ENCODE data around the gene NRIP1. TPM values are rescaled to one million over a fixed set of nuclear protein-coding genes. Genes with fewer than 3 reads are reported as not detected.

Gene NRIP1
- total RNA-seq, 1 donor from 2014 or later = 58.5 TPM

GRCh38 chr21:14968029-14968428, 96.8 kb downstream of the NRIP1 start:
- Histone ChIP-seq H3K27me3 (ENCODE audit: control insufficient read depth in 3 of 3, insufficient read depth in 3 of 3, low read length in 3 of 3) (no peaks in the 10 kb centered on the region), H3K9ac (ENCODE audit: low read depth in 1 of 3, low read length in 3 of 3) (no peak overlapping the region), H3K9me3 (ENCODE audit: control insufficient read depth in 3 of 3, low read length in 3 of 3) (no peaks in the 10 kb centered on the region)

DNA sequence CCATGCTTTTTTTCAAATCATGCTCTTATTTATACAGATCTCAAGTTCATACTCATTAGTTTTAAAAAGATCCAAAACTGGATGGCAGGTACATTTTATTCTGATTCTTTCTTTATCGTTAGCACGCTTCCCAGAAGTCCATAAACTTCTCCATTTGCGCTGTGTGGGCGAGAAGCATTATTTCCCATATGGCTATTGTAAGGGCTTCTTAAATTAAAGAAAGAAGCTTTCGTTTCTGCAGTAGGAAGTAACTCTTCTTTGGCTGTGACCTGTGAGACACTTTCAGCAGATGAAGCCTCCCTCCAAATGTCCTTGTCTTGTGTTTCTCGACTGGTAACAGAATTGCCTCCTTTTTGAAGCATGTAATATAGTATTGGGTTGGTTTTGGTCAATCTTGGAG, 100.2 kb downstream of the NRIP1 start:
- H3K4me1 ChIP-seq (ENCODE audit: control insufficient read depth in 3 of 3, insufficient read depth in 3 of 3, low read length in 3 of 3) = no peaks in the 10 kb centered on the region
- no peaks in the 10 kb centered on the region for H3K9me3 ChIP-seq (ENCODE audit: control insufficient read depth in 3 of 3, low read length in 3 of 3)
- peaks cover 7 to 29% (median 21%) of the 10 kb centered on the region in 3 donors for H3K36me3 ChIP-seq (ENCODE audit: control insufficient read depth in 3 of 3, insufficient read depth in 3 of 3, low read length in 3 of 3)

More at GRCh38 chr21:14968029-14968428, 96.8 kb downstream of the NRIP1 start:
- no peak overlapping the region for H3K4me3 ChIP-seq (ENCODE audit: low read length in 3 of 3)
- H3K36me3 ChIP-seq (ENCODE audit: control insufficient read depth in 3 of 3, insufficient read depth in 3 of 3, low read length in 3 of 3) = peaks cover 7 to 29% (median 21%) of the 10 kb centered on the region in 3 donors
- no peaks in the 10 kb centered on the region for H3K4me1 ChIP-seq (ENCODE audit: control insufficient read depth in 3 of 3, insufficient read depth in 3 of 3, low read length in 3 of 3)
- H3K27ac ChIP-seq (ENCODE audit: low read depth, low read length) = no peak overlapping the region

GRCh38 chr21:14962217-14962616, 102.6 kb downstream of the NRIP1 start:
- Histone ChIP-seq H3K27me3 (ENCODE audit: control insufficient read depth in 3 of 3, insufficient read depth in 3 of 3, low read length in 3 of 3) (no peaks in the 10 kb centered on the region), H3K27ac (ENCODE audit: low read depth, low read length) (no peak overlapping the region)

More for the DNA sequence above, 100.2 kb downstream of the NRIP1 start:
- Histone ChIP-seq H3K9ac (ENCODE audit: low read depth in 1 of 3, low read length in 3 of 3) (no peak overlapping the region), H3K4me3 (ENCODE audit: low read length in 3 of 3) (no peak overlapping the region), H3K27ac (ENCODE audit: low read depth, low read length) (no peak overlapping the region), H3K27me3 (ENCODE audit: control insufficient read depth in 3 of 3, insufficient read depth in 3 of 3, low read length in 3 of 3) (no peaks in the 10 kb centered on the region)

GRCh38 chr21:14961502-14961901, 103.3 kb downstream of the NRIP1 start:
- Histone ChIP-seq H3K4me3 (ENCODE audit: low read length in 3 of 3) (no peak overlapping the region), H3K9ac (ENCODE audit: low read depth in 1 of 3, low read length in 3 of 3) (no peak overlapping the region), H3K4me1 (ENCODE audit: control insufficient read depth in 3 of 3, insufficient read depth in 3 of 3, low read length in 3 of 3) (no peaks in the 10 kb centered on the region), H3K27me3 (ENCODE audit: control insufficient read depth in 3 of 3, insufficient read depth in 3 of 3, low read length in 3 of 3) (no peaks in the 10 kb centered on the region), H3K27ac (ENCODE audit: low read depth, low read length) (no peak overlapping the region), H3K36me3 (ENCODE audit: control insufficient read depth in 3 of 3, insufficient read depth in 3 of 3, low read length in 3 of 3) (peaks cover 0 to 11% (median 5%) of the 10 kb centered on the region in 3 donors), H3K9me3 (ENCODE audit: control insufficient read depth in 3 of 3, low read length in 3 of 3) (no peaks in the 10 kb centered on the region)

More at GRCh38 chr21:14962217-14962616, 102.6 kb downstream of the NRIP1 start:
- Histone ChIP-seq H3K4me3 (ENCODE audit: low read length in 3 of 3) (no peak overlapping the region), H3K9ac (ENCODE audit: low read depth in 1 of 3, low read length in 3 of 3) (no peak overlapping the region), H3K4me1 (ENCODE audit: control insufficient read depth in 3 of 3, insufficient read depth in 3 of 3, low read length in 3 of 3) (no peaks in the 10 kb centered on the region), H3K9me3 (ENCODE audit: control insufficient read depth in 3 of 3, low read length in 3 of 3) (no peaks in the 10 kb centered on the region), H3K36me3 (ENCODE audit: control insufficient read depth in 3 of 3, insufficient read depth in 3 of 3, low read length in 3 of 3) (peaks cover 0 to 17% (median 11%) of the 10 kb centered on the region in 3 donors)

- Histone ChIP-seq H3K27ac (ENCODE audit: low read depth, low read length) (no peak overlapping the region), H3K36me3 (ENCODE audit: control insufficient read depth in 3 of 3, insufficient read depth in 3 of 3, low read length in 3 of 3) (no peaks in the 10 kb centered on the region), H3K27me3 (ENCODE audit: control insufficient read depth in 3 of 3, insufficient read depth in 3 of 3, low read length in 3 of 3) (no peaks in the 10 kb centered on the region), H3K4me1 (ENCODE audit: control insufficient read depth in 3 of 3, insufficient read depth in 3 of 3, low read length in 3 of 3) (peaks cover 0 to 4% (median 0%) of the 10 kb centered on the region in 3 donors), H3K4me3 (ENCODE audit: low read length in 3 of 3) (no peak overlapping the region), H3K9me3 (ENCODE audit: control insufficient read depth in 3 of 3, low read length in 3 of 3) (no peaks in the 10 kb centered on the region), H3K9ac (ENCODE audit: low read depth in 1 of 3, low read length in 3 of 3) (no peak overlapping the region)
These were observed 105.5 kb downstream of the NRIP1 start for GRCh38 chr21:14959343-14959742.

DNA sequence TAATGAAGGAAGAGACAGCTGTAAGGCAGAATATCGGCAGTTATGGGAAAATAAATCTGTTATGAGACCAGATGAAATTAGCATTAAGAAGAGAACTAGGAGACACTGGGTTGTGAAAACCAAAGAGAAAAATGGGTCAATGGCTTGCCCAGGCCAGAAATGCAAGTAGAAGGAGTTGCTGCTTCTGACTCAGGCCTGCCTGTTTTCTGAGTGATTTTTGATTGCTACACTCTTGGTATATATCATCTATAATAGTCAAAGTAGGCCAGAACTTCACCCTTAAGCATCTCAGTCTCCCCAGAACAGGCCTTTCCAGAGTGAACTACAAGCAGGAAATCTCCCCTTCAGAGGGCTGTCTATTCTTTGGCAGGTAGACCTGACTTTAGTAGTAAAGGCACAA, 107.0 kb downstream of the NRIP1 start:
- no peak overlapping the region for H3K9ac ChIP-seq (ENCODE audit: low read depth in 1 of 3, low read length in 3 of 3)
- H3K27me3 ChIP-seq (ENCODE audit: control insufficient read depth in 3 of 3, insufficient read depth in 3 of 3, low read length in 3 of 3) = no peaks in the 10 kb centered on the region
- H3K27ac ChIP-seq (ENCODE audit: low read depth, low read length) = no peak overlapping the region
- peaks cover 0 to 4% (median 0%) of the 10 kb centered on the region in 3 donors for H3K4me1 ChIP-seq (ENCODE audit: control insufficient read depth in 3 of 3, insufficient read depth in 3 of 3, low read length in 3 of 3)
- no peak overlapping the region for H3K4me3 ChIP-seq (ENCODE audit: low read length in 3 of 3)
- no peaks in the 10 kb centered on the region for H3K9me3 ChIP-seq (ENCODE audit: control insufficient read depth in 3 of 3, low read length in 3 of 3)
- no peaks in the 10 kb centered on the region for H3K36me3 ChIP-seq (ENCODE audit: control insufficient read depth in 3 of 3, insufficient read depth in 3 of 3, low read length in 3 of 3)

DNA sequence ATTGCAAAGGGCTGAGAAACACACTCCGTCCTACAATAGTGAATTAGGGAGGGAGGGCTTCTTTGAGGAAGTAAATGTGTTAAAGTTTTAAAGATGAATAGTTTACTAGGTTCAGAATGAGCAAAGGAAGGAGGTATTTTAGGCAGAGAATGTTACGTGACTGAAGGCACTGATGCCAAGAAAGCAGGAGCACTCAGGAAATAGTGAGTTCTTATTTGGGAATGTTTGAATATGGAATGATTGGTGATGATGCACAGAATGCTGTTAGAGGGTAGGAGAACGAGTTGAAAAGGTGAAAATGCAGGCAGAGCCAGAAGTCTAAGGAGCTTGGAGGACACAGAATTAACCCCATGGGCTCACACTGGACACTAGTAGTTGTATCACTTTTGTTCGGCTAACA, 108.0 kb downstream of the NRIP1 start:
- Histone ChIP-seq H3K27ac (ENCODE audit: low read depth, low read length) (no peak overlapping the region), H3K4me1 (ENCODE audit: control insufficient read depth in 3 of 3, insufficient read depth in 3 of 3, low read length in 3 of 3) (peaks cover 0 to 4% (median 0%) of the 10 kb centered on the region in 3 donors)

GRCh38 chr21:14955936-14956520, 108.8 kb downstream of the NRIP1 start:
- Histone ChIP-seq H3K36me3 (ENCODE audit: control insufficient read depth in 3 of 3, insufficient read depth in 3 of 3, low read length in 3 of 3) (no peaks in the 10 kb centered on the region), H3K9ac (ENCODE audit: low read depth in 1 of 3, low read length in 3 of 3) (no peak overlapping the region), H3K27me3 (ENCODE audit: control insufficient read depth in 3 of 3, insufficient read depth in 3 of 3, low read length in 3 of 3) (no peaks in the 10 kb centered on the region), H3K4me1 (ENCODE audit: control insufficient read depth in 3 of 3, insufficient read depth in 3 of 3, low read length in 3 of 3) (peaks cover 0 to 4% (median 0%) of the 10 kb centered on the region in 3 donors), H3K4me3 (ENCODE audit: low read length in 3 of 3) (no peak overlapping the region), H3K27ac (ENCODE audit: low read depth, low read length) (no peak overlapping the region), H3K9me3 (ENCODE audit: control insufficient read depth in 3 of 3, low read length in 3 of 3) (no peaks in the 10 kb centered on the region)

More for the DNA sequence above, 108.0 kb downstream of the NRIP1 start:
- Histone ChIP-seq H3K27me3 (ENCODE audit: control insufficient read depth in 3 of 3, insufficient read depth in 3 of 3, low read length in 3 of 3) (no peaks in the 10 kb centered on the region), H3K9ac (ENCODE audit: low read depth in 1 of 3, low read length in 3 of 3) (no peak overlapping the region), H3K9me3 (ENCODE audit: control insufficient read depth in 3 of 3, low read length in 3 of 3) (no peaks in the 10 kb centered on the region), H3K4me3 (ENCODE audit: low read length in 3 of 3) (no peak overlapping the region), H3K36me3 (ENCODE audit: control insufficient read depth in 3 of 3, insufficient read depth in 3 of 3, low read length in 3 of 3) (no peaks in the 10 kb centered on the region)

DNA sequence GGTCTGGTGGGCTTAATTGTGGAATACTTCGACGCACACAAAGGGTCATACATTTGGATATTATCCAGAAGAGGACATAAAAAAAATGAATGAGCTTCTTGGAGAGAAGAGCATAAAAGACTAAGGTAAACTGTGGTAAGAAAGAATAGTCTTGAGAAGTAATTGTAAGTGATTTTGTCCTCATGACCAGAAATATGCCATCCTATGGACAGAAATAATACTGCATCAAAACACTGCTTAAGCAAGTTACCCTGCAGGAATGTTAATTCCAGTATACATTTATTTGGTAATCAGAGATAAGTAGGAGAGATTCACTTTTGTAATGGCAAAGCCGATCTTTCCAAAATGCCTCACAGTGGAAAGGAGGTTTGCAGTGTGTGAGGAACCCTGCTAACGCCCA, 111.9 kb downstream of the NRIP1 start:
- H3K4me3 ChIP-seq (ENCODE audit: low read length in 3 of 3) = no peak overlapping the region
- peaks cover 0 to 4% (median 0%) of the 10 kb centered on the region in 3 donors for H3K4me1 ChIP-seq (ENCODE audit: control insufficient read depth in 3 of 3, insufficient read depth in 3 of 3, low read length in 3 of 3)
- H3K9me3 ChIP-seq (ENCODE audit: control insufficient read depth in 3 of 3, low read length in 3 of 3) = no peaks in the 10 kb centered on the region
- H3K27me3 ChIP-seq (ENCODE audit: control insufficient read depth in 3 of 3, insufficient read depth in 3 of 3, low read length in 3 of 3) = no peaks in the 10 kb centered on the region
- no peak overlapping the region for H3K27ac ChIP-seq (ENCODE audit: low read depth, low read length)
- no peak overlapping the region for H3K9ac ChIP-seq (ENCODE audit: low read depth in 1 of 3, low read length in 3 of 3)
- no peaks in the 10 kb centered on the region for H3K36me3 ChIP-seq (ENCODE audit: control insufficient read depth in 3 of 3, insufficient read depth in 3 of 3, low read length in 3 of 3)

- Histone ChIP-seq H3K9ac (ENCODE audit: low read depth in 1 of 3, low read length in 3 of 3) (no peak overlapping the region), H3K36me3 (ENCODE audit: control insufficient read depth in 3 of 3, insufficient read depth in 3 of 3, low read length in 3 of 3) (no peaks in the 10 kb centered on the region), H3K4me1 (ENCODE audit: control insufficient read depth in 3 of 3, insufficient read depth in 3 of 3, low read length in 3 of 3) (no peaks in the 10 kb centered on the region), H3K27me3 (ENCODE audit: control insufficient read depth in 3 of 3, insufficient read depth in 3 of 3, low read length in 3 of 3) (no peaks in the 10 kb centered on the region), H3K9me3 (ENCODE audit: control insufficient read depth in 3 of 3, low read length in 3 of 3) (no peaks in the 10 kb centered on the region), H3K27ac (ENCODE audit: low read depth, low read length) (no peak overlapping the region), H3K4me3 (ENCODE audit: low read length in 3 of 3) (no peak overlapping the region)
These were observed 115.2 kb downstream of the NRIP1 start for GRCh38 chr21:14949603-14950002.
